ENCODE data around the gene SIRPA. TPM values are rescaled to one million over a fixed set of nuclear protein-coding genes. Genes with fewer than 3 reads are reported as not detected.

SIRPA gene
- total and polyA plus RNA-seq, 4 donors: 16.6 to 123 (median 52.6) TPM

DNA sequence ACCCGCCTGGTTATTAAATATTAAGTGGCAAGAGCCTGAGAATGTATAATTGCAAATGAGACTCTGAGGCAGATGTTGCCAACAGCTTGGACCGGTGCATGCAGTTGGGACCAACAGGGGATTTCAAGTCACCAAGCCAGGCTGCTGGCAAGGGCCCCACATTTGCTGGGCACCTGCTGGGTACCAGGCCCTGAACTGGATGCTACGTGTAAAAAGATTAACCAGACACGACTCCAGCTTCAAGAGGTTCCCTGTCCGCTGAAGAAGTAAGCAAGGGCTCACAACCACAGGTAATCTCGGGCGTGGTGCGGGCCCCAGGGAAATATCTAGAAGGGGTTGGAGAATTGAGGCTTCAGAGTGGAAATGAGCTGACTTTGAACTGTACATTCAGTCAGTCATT is 13.2 kb upstream of the SIRPA start:
- DNase-seq (no peak), ATAC-seq (ENCODE audit: insufficient read depth, low FRiP score) (no peak)
- WGBS, 2 donors: 78 to 86% methylated on average over 8 of the region's 8 CpGs
- H3K27ac ChIP-seq (ENCODE audit: low read depth in 1 of 2, low read length in 1 of 2): no peak overlapping the region
- H3K4me1 ChIP-seq (ENCODE audit: control insufficient read depth in 5 of 5, insufficient read depth in 5 of 5, low read length in 5 of 5): peaks cover 0 to 3% (median 0%) of the 10 kb centered on the region in 5 donors
- TF ChIP-seq, protein P1, sequence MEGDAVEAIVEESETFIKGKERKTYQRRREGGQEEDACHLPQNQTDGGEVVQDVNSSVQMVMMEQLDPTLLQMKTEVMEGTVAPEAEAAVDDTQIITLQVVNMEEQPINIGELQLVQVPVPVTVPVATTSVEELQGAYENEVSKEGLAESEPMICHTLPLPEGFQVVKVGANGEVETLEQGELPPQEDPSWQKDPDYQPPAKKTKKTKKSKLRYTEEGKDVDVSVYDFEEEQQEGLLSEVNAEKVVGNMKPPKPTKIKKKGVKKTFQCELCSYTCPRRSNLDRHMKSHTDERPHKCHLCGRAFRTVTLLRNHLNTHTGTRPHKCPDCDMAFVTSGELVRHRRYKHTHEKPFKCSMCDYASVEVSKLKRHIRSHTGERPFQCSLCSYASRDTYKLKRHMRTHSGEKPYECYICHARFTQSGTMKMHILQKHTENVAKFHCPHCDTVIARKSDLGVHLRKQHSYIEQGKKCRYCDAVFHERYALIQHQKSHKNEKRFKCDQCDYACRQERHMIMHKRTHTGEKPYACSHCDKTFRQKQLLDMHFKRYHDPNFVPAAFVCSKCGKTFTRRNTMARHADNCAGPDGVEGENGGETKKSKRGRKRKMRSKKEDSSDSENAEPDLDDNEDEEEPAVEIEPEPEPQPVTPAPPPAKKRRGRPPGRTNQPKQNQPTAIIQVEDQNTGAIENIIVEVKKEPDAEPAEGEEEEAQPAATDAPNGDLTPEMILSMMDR (IDR thresholded peaks at IDR 0.05; ENCODE audit: control extremely low read depth, extremely low read depth): no peak
- H3K36me3 ChIP-seq (ENCODE audit: control insufficient read depth in 4 of 4, insufficient read depth in 4 of 4, low read length in 4 of 4): no peaks in the 10 kb centered on the region
- peaks cover 0 to 18% (median 12%) of the 10 kb centered on the region in 3 donors for H3K27me3 ChIP-seq (ENCODE audit: control insufficient read depth in 3 of 3, insufficient read depth in 3 of 3, low read length in 2 of 3)
- no peak overlapping the region for H3K9ac ChIP-seq (ENCODE audit: insufficient read depth in 1 of 2, low read length in 2 of 2)
- no peaks in the 10 kb centered on the region for H3K9me3 ChIP-seq (ENCODE audit: control insufficient read depth in 4 of 4, insufficient read depth in 3 of 4, low read length in 3 of 4)
- no peak overlapping the region for H3K4me3 ChIP-seq

DNA sequence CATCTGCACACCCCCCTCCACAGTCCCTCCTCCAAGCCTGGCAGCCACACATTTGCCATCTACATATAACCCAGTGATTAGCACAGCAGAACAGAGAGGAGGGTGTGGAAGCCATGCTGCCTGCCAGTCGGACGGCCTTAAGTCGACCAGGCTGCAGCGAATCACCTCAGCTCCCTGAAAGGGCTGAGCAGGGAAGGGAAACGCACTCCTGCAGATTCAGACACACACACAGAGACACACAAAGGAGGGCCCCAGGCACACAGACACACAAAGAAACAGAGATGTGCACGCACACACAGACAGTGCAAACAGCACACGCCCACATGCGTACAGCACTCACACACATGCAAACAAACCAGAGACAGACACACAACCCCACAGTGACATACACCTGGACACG is 11.2 kb upstream of the SIRPA start:
- 52 to 55% methylated on average over 9 of the region's 9 CpGs for WGBS, 2 donors

DNA sequence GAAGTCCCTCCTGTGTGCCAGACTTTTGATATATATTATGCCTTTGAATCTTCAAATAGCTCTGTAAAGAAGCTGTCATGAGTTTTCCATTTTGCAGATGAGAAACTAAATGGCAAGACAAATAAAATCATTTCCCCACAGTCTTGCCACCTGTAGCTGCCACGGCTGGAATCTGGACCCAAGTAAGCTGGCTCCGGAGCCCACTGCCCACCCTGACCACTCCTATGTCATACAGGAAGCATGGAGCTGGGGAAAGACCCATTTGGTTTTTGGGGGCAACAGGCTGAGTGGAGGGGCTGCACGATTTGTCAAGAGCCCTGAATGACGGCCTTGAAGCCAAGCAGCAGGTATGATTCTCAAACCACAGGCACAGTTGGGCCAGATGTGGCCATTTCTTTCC is 10.0 kb upstream of the SIRPA start:
- DNase-seq (no peak), ATAC-seq (ENCODE audit: insufficient read depth, low FRiP score) (no peak)
- H3K27ac ChIP-seq (ENCODE audit: low read depth in 1 of 2, low read length in 1 of 2): no peak overlapping the region
- TF ChIP-seq, protein P1 (IDR thresholded peaks at IDR 0.05; ENCODE audit: control extremely low read depth, extremely low read depth): no peak
- H3K36me3 ChIP-seq (ENCODE audit: control insufficient read depth in 4 of 4, insufficient read depth in 4 of 4, low read length in 4 of 4): no peaks in the 10 kb centered on the region
- peaks cover 0 to 11% (median 0%) of the 10 kb centered on the region in 5 donors for H3K4me1 ChIP-seq (ENCODE audit: control insufficient read depth in 5 of 5, insufficient read depth in 5 of 5, low read length in 5 of 5)
- H3K9ac ChIP-seq (ENCODE audit: insufficient read depth in 1 of 2, low read length in 2 of 2): no peak overlapping the region
- WGBS, 2 donors: 78 to 83% methylated on average over 4 of the region's 4 CpGs
- H3K4me3 ChIP-seq: no peak overlapping the region
- peaks cover 0 to 47% (median 9%) of the 10 kb centered on the region in 3 donors for H3K27me3 ChIP-seq (ENCODE audit: control insufficient read depth in 3 of 3, insufficient read depth in 3 of 3, low read length in 2 of 3)
- no peaks in the 10 kb centered on the region for H3K9me3 ChIP-seq (ENCODE audit: control insufficient read depth in 4 of 4, insufficient read depth in 3 of 4, low read length in 3 of 4)

More for the DNA sequence above, 11.2 kb upstream of the SIRPA start:
- H3K4me3 ChIP-seq: no peak overlapping the region
- H3K27ac ChIP-seq (ENCODE audit: low read depth in 1 of 2, low read length in 1 of 2): no peak overlapping the region
- H3K9ac ChIP-seq (ENCODE audit: insufficient read depth in 1 of 2, low read length in 2 of 2): no peak overlapping the region
- TF ChIP-seq, protein P1 (IDR thresholded peaks at IDR 0.05; ENCODE audit: control extremely low read depth, extremely low read depth): no peak
- ATAC-seq (ENCODE audit: insufficient read depth, low FRiP score) (no peak), DNase-seq (no peak)
- peaks cover 0 to 34% (median 12%) of the 10 kb centered on the region in 3 donors for H3K27me3 ChIP-seq (ENCODE audit: control insufficient read depth in 3 of 3, insufficient read depth in 3 of 3, low read length in 2 of 3)
- no peaks in the 10 kb centered on the region for H3K36me3 ChIP-seq (ENCODE audit: control insufficient read depth in 4 of 4, insufficient read depth in 4 of 4, low read length in 4 of 4)
- no peaks in the 10 kb centered on the region for H3K9me3 ChIP-seq (ENCODE audit: control insufficient read depth in 4 of 4, insufficient read depth in 3 of 4, low read length in 3 of 4)
- peaks cover 0 to 11% (median 0%) of the 10 kb centered on the region in 5 donors for H3K4me1 ChIP-seq (ENCODE audit: control insufficient read depth in 5 of 5, insufficient read depth in 5 of 5, low read length in 5 of 5)

All from lung (tissue), 12 donors.